ENCODE results near the gene REM2.

- TF ChIP-seq CTCF (IDR thresholded peaks at IDR 0.05) (no peak), ZNF263 (CRISPR knock-in tag; IDR thresholded peaks at IDR 0.05; ENCODE audit: low read depth) (no peak), FOXK1 (CRISPR knock-in tag; IDR thresholded peaks at IDR 0.05) (no peak)
Measured at GRCh38 chr14:22878271-22879246, 4.5 kb upstream of the REM2 start.

Measured in WTC11 (cell line).